Stomach (tissue), 4 donors: Measurements from ENCODE around the gene MTMR2.

Experiments
- CTCF ChIP-seq, 7 experiments: fragments of 450-650 bp in 4 of 7; fragments of 200-600 bp in 3 of 7; sonication (generic) in 3 of 7; IDR thresholded peaks; one replicate each; pipeline ENCODE4 v1.5.1; 2016 to 2019; ENCODE audit warnings: antibody characterized with exemption in 7 of 7, control low read depth in 2 of 7, mild to moderate bottlenecking in 1 of 7
- EP300 ChIP-seq: sonication (generic); formaldehyde crosslinking; IDR thresholded peaks from one replicate; pipeline ENCODE4 v1.6.1; 2017; ENCODE audit warnings: antibody characterized with exemption
- POLR2A ChIP-seq, 4 donors: fragments of 450-650 bp; IDR thresholded peaks; one replicate each; pipeline ENCODE4 v1.6.1; 2016; ENCODE audit warnings: antibody characterized with exemption in 4 of 4, control low read depth in 2 of 4, mild to moderate bottlenecking in 1 of 4, moderate library complexity in 1 of 4
- POLR2AphosphoS5 ChIP-seq, 3 donors: sonication (generic); formaldehyde crosslinking; IDR thresholded peaks; one replicate each; pipeline ENCODE4 v1.6.1; 2016; ENCODE audit warnings: antibody characterized with exemption in 3 of 3

GRCh38 chr11:95919514-95919913 is 4.4 kb downstream of the MTMR2 start:
- TF ChIP-seq CTCF (IDR thresholded peaks at IDR 0.05) (no peak), POLR2AphosphoS5 (IDR thresholded peaks at IDR 0.05) (no peak), POLR2A (IDR thresholded peaks at IDR 0.05) (no peak), EP300 (no peak)
